Natural killer cell (primary cell): ENCODE measurements around the gene ACAP3. TPM values are rescaled to one million over a fixed set of nuclear protein-coding genes. Genes with fewer than 3 reads are reported as not detected.

ENCODE experiments used
- ATAC-seq, 3 donors: fragments of 150-1000 bp in 2 of 3; fragments of 200-7000 bp in 1 of 3; cut with Tn5 transposase; 1 replicate in 1 of 3; 2 replicates in 2 of 3; pipeline ENCODE4 v1.10.0; 2021; ENCODE audit warnings: mild to moderate bottlenecking in 2 of 3, moderate library complexity in 2 of 3
- DNase-seq, 2 donors: peaks; one replicate each; pipeline versions ENCODE4 v3.0.0 to v3.0.0-alpha.2; 2013 to 2021; ENCODE audit warnings: mixed read lengths in 1 of 2
- H3K27ac ChIP-seq: one replicate; pipeline ENCODE4 v1.5.1; 2013; ENCODE audit warnings: mild to moderate bottlenecking, low read length
- H3K27me3 ChIP-seq: one replicate; pipeline ENCODE4 v1.6.1; 2013; ENCODE audit warnings: low read length; ENCODE audit not compliant: control insufficient read depth, insufficient read depth
- H3K36me3 ChIP-seq: one replicate; pipeline ENCODE4 v1.6.1; 2013; ENCODE audit warnings: low read length; ENCODE audit not compliant: control insufficient read depth, insufficient read depth
- H3K4me1 ChIP-seq: one replicate; pipeline ENCODE4 v1.6.1; 2013; ENCODE audit warnings: low read length; ENCODE audit not compliant: control insufficient read depth, insufficient read depth
- H3K4me3 ChIP-seq: one replicate; pipeline ENCODE4 v1.5.1; 2013; ENCODE audit warnings: low read length
- H3K9me3 ChIP-seq: one replicate; pipeline ENCODE4 v1.6.1; 2013; ENCODE audit warnings: low read length; ENCODE audit not compliant: control insufficient read depth, insufficient read depth
- H3K27ac Mint-ChIP-seq, 2 donors: one replicate each; pipeline ENCODE4 v1.8.0; 2022; ENCODE audit warnings: mild to moderate bottlenecking in 2 of 2, mixed read lengths in 2 of 2, moderate library complexity in 1 of 2
- H3K27me3 Mint-ChIP-seq, 2 donors: one replicate each; pipeline ENCODE4 v1.8.0; 2022; ENCODE audit warnings: low read depth in 2 of 2, mixed read lengths in 2 of 2
- H3K36me3 Mint-ChIP-seq: one replicate; pipeline ENCODE4 v1.8.0; 2022; ENCODE audit warnings: mixed read lengths
- H3K4me1 Mint-ChIP-seq, 2 donors: one replicate each; pipeline ENCODE4 v1.8.0; 2022; ENCODE audit warnings: mixed read lengths in 2 of 2
- H3K4me3 Mint-ChIP-seq: one replicate; pipeline ENCODE4 v1.8.0; 2022; ENCODE audit warnings: mild to moderate bottlenecking, moderate library complexity, mixed read lengths
- H3K9me3 Mint-ChIP-seq, 2 donors: one replicate each; pipeline ENCODE4 v1.8.0; 2022; ENCODE audit warnings: mixed read lengths in 2 of 2
- CTCF ChIP-seq: fragments of 200-600 bp; IDR thresholded peaks from one replicate; pipeline ENCODE4 v1.8.0; 2022; ENCODE audit warnings: antibody characterized with exemption
- WGBS: methylation state at CpG from one replicate; pipeline ENCODE4 v1.1.7; 2013; ENCODE audit warnings: missing lambda C conversion rate; ENCODE audit not compliant: insufficient coverage; 5-methylcytosine and 5-hydroxymethylcytosine counted together
- intact Hi-C: fragments of 100-400 bp; cut with micrococcal nuclease; formaldehyde crosslinking; loops from one replicate; pipeline ENCODE4 v1.14.2; 2022
- total RNA-seq, 4 donors: library from RNA; stranded (reverse); fragments of 120-200 nt in 1 of 4; gene quantifications; one replicate each; pipeline versions ENCODE4 v1.2.3 to v1.2.4, GENCODE V29; 2013 to 2022

The ACAP3 gene
- total RNA-seq, 3 donors from 2014 or later (not counting 1 experiment from before 2014, with no cell fraction given): 56.1 to 59.7 (median 59.0) TPM

GRCh38 chr1:1326075-1326605 lies 18.4 kb upstream of the ACAP3 start:
- 73% methylated on average over 8 of the region's 8 CpGs for WGBS
- Mint-ChIP-seq H3K4me3 (peak overlapping the region; percentile 76), H3K27me3 (no peaks in the 10 kb centered on the region), H3K4me1 (peaks cover 20 to 30% of the 10 kb centered on the region in 2 donors), H3K36me3 (no peaks in the 10 kb centered on the region), H3K9me3 (no peaks in the 10 kb centered on the region), H3K27ac (no peak overlapping the region)
- Histone ChIP-seq H3K27me3 (no peaks in the 10 kb centered on the region), H3K4me1 (peaks cover 37% of the 10 kb centered on the region), H3K36me3 (peaks cover 3% of the 10 kb centered on the region), H3K4me3 (no peak overlapping the region), H3K27ac (no peak overlapping the region), H3K9me3 (no peaks in the 10 kb centered on the region)
- DNase-seq (no peak), ATAC-seq (no peak)
- no peak for TF ChIP-seq CTCF
- intact Hi-C loops: no loop called here

DNA sequence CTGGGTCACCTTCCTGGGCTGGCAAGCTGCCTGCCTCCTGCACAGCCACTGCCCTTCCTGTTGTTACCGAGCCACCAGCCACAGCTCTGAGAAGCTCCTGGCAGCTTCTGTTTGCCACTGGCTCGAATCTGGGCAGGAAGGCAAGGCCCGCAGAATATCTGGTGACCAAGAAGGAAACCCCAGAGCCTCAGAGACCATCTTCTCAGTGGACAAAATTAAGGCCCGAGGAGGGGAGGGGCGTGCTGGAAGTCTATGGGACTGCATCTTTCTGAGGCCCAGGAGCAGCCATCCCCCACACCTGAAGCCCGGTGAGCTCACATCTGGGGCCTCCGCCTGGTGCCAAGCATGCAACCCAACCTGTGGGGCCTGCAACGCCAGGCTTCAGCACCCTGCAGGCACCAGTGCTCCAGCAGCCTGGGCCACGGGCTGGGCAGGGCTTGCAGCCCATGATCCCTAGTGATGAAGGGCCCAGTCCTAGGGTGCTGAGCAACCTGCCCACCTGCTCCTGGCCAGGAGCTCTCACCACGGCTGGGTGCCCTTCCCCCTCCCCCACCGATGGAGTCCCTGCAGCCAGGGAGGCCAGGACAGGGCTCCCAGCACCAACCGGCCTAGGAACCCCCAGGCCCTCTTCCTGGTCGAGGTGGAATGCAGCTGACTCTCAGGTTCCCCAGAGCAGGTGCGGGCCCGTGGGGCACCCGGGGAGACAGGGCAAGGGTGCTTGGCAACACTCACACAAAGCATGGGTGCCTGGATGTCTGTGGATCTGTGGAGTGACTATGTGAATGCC lies 17.8 kb upstream of the ACAP3 start:
- 48% methylated on average over 16 of the region's 16 CpGs for WGBS
- Mint-ChIP-seq H3K4me1 (peaks cover 20 to 30% of the 10 kb centered on the region in 2 donors), H3K9me3 (no peaks in the 10 kb centered on the region), H3K4me3 (peak overlapping the region; percentile 76), H3K27ac (peak overlapping the region in 1 of 2 donors; percentile 40), H3K27me3 (no peaks in the 10 kb centered on the region), H3K36me3 (no peaks in the 10 kb centered on the region)
- H3K36me3 ChIP-seq: peaks cover 7% of the 10 kb centered on the region
- H3K27me3 ChIP-seq: no peaks in the 10 kb centered on the region
- H3K4me3 ChIP-seq: peak overlapping the region; percentile 64
- H3K9me3 ChIP-seq: no peaks in the 10 kb centered on the region
- intact Hi-C loops: no loop called here
- no peak for DNase-seq
- TF ChIP-seq CTCF: no peak
- H3K4me1 ChIP-seq: peaks cover 37% of the 10 kb centered on the region
- ATAC-seq: no peak
- H3K27ac ChIP-seq: peak overlapping the region; percentile 48

DNA sequence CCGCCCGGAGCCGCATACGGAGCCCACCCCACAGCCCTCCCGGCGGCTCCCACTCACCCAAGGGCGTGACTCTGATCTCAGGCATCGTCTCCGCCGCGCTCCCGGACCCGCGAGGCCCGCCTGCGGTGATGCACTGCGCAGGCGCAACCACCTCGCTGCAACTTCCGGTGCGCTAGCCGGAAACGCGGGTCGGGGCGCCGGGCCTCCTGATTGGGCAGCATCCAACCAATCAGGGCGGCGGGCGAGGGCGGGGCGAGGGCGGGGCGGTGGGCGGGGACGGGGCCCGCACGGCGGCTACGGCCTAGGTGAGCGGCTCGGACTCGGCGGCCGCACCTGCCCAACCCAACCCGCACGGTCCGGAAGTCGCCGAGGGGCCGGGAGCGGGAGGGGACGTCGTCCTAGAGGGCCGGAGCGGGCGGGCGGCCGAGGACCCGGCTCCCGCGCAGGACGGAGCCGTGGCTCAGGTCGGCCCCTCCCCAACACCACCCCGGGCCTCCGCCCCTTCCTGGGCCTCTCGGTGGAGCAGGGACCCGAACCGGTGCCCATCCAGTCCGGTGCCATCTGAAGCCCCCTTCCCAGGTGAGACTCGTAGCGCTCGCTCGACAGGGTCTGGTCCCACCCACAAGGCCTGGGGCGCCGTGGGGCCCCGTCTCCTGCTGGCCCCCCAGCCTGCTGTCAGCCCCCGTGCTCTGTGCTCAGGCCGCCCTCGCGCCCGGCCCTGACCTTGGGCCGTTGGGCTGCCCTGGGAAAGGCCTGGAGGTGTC lies 17.0 kb upstream of the ACAP3 start, which contains the start of the genes CPTP and INTS11:
Gene CPTP (plus strand): TSS at position 279 of the 764 bp plus-strand sequence. CDS start 2,109 bp downstream, outside the sequence.
Gene INTS11 (minus strand): TSS at position 137 of the 764 bp plus-strand sequence. CDS start 52 bp downstream, at position 85.
- Mint-ChIP-seq H3K36me3 (no peaks in the 10 kb centered on the region), H3K4me1 (peaks cover 20 to 38% of the 10 kb centered on the region in 2 donors), H3K9me3 (no peaks in the 10 kb centered on the region), H3K4me3 (peak within 1 kb of the TSS; percentile 93), H3K27ac (peak within 1 kb of the TSS; percentile 80 to 90), H3K27me3 (no peaks in the 10 kb centered on the region)
- peak; percentile 92 to 97 for DNase-seq
- peak within 1 kb of the TSS; percentile 48 for H3K27ac ChIP-seq
- H3K4me1 ChIP-seq: peaks cover 37% of the 10 kb centered on the region
- no peak for TF ChIP-seq CTCF
- peak; percentile 91 to 92 (median 92) for ATAC-seq
- WGBS: under 1% methylated on average over 84 of the region's 84 CpGs
- H3K36me3 ChIP-seq: peaks cover 13% of the 10 kb centered on the region
- no peaks in the 10 kb centered on the region for H3K27me3 ChIP-seq
- intact Hi-C loops: no loop called here
- no peaks in the 10 kb centered on the region for H3K9me3 ChIP-seq
- peak within 1 kb of the TSS; percentile 64 for H3K4me3 ChIP-seq
